HEK293 (cell line): Measurements from ENCODE around the gene TMEM39B.

ENCODE experiments used
- CTCF ChIP-seq: fragments of 450-650 bp; formaldehyde crosslinking; IDR thresholded peaks from 2 replicates; pipeline ENCODE4 v1.5.1; 2016; ENCODE audit warnings: missing biosample characterization, missing genetic modification characterization
- KLF9 ChIP-seq: fragments of 450-650 bp; formaldehyde crosslinking; IDR thresholded peaks from 2 replicates; pipeline ENCODE4 v1.5.1; 2016; ENCODE audit warnings: missing biosample characterization, missing genetic modification characterization, low read depth
- ZBTB49 ChIP-seq: fragments of 450-650 bp; formaldehyde crosslinking; IDR thresholded peaks from 2 replicates; pipeline ENCODE4 v1.5.1; 2016; ENCODE audit warnings: missing biosample characterization, missing genetic modification characterization, low read depth
- ZFP37 ChIP-seq: fragments of 450-650 bp; formaldehyde crosslinking; IDR thresholded peaks from 2 replicates; pipeline ENCODE4 v1.5.1; 2016; ENCODE audit warnings: missing biosample characterization, missing genetic modification characterization
- ZNF114 ChIP-seq: fragments of 450-650 bp; formaldehyde crosslinking; IDR thresholded peaks from 2 replicates; pipeline ENCODE4 v1.5.0; 2017; ENCODE audit warnings: missing biosample characterization, missing genetic modification characterization
- ZNF121 ChIP-seq: fragments of 450-650 bp; formaldehyde crosslinking; IDR thresholded peaks from 2 replicates; pipeline ENCODE4 v1.5.1; 2016; ENCODE audit warnings: missing biosample characterization, missing genetic modification characterization
- ZNF157 ChIP-seq: fragments of 450-650 bp; formaldehyde crosslinking; IDR thresholded peaks from 2 replicates; pipeline ENCODE4 v1.5.1; 2016; ENCODE audit warnings: missing biosample characterization, missing genetic modification characterization
- ZNF174 ChIP-seq: fragments of 450-650 bp; formaldehyde crosslinking; IDR thresholded peaks from 2 replicates; pipeline ENCODE4 v1.5.0; 2017; ENCODE audit warnings: missing biosample characterization, mild to moderate bottlenecking, missing genetic modification characterization
- ZNF274 ChIP-seq, 2 experiments: fragments of 200-500 bp in 1 of 2; fragments of 450-650 bp in 1 of 2; sonication (Bioruptor generic) in 1 of 2; formaldehyde crosslinking in 1 of 2; IDR thresholded peaks; 2 replicates each; pipeline versions ENCODE4 v1.5.1 to v1.6.1; 2014 to 2016; ENCODE audit warnings: borderline replicate concordance in 1 of 2, inconsistent platforms in 1 of 2, low read length in 1 of 2, missing biosample characterization in 1 of 2, missing genetic modification characterization in 1 of 2
- ZNF423 ChIP-seq: fragments of 450-650 bp; formaldehyde crosslinking; IDR thresholded peaks from 2 replicates; pipeline ENCODE4 v1.5.1; 2016; ENCODE audit warnings: missing biosample characterization, missing genetic modification characterization
- ZNF510 ChIP-seq: fragments of 450-650 bp; formaldehyde crosslinking; IDR thresholded peaks from 2 replicates; pipeline ENCODE4 v1.5.1; 2018; ENCODE audit warnings: mild to moderate bottlenecking, missing genetic modification characterization, missing biosample characterization; ENCODE audit not compliant: insufficient replicate concordance

DNA sequence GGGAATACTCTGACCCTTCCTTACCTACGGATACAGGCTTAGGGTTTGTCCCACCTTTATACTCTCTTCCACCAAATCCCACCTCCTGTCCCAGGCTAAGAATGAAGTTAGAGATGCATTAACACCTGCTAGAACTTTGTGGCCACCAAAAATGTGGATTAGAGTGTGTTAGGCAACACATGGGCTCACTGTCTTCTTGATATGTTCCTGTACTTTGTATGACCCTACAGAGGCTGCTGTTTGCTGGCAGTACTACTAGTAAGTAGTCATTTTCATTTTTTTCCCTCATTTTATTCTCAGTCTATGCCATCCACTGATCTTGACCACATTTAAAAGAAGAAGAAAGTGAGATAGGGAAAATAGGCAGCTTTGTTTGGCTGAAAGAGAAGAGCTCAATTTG is 21.0 kb upstream of the TMEM39B start:
- TF ChIP-seq CTCF (tag by site-specific recombination) (no peak), ZNF510 (tag by site-specific recombination) (no peak), ZFP37 (no peak), ZNF423 (tag by site-specific recombination) (no peak), ZNF274 (IDR thresholded peaks at IDR 0.05; ENCODE audit: low read length) (no peak), ZNF274 (tag by site-specific recombination; IDR thresholded peaks at IDR 0.05; ENCODE audit: borderline replicate concordance) (no peak), ZNF114 (no peak), ZNF121 (tag by site-specific recombination) (no peak), ZNF174 (tag by site-specific recombination) (no peak), KLF9 (tag by site-specific recombination) (no peak), ZNF157 (tag by site-specific recombination) (no peak), ZBTB49 (tag by site-specific recombination) (no peak)
